NCI-H2196 treated with DMSO at 0.1 percent for 48 hours (cell line): ENCODE measurements around the gene SLC17A9.
"Not testable (repeated sequence)": the region's sequence is repeated elsewhere in the genome, so short reads cannot be mapped to it uniquely, and the experiment has no call there.

Experiments used
- DNase-seq: peaks from one replicate; lab custom pipeline; 2025; ENCODE audit not compliant: unreplicated experiment; lab: John Stamatoyannopoulos, UW

The SLC17A9 gene

GRCh38 chr20:62918831-62919230 is 33.7 kb upstream of the SLC17A9 start:
- DNase-seq: no peak

- no peak for DNase-seq
Measured at GRCh38 chr20:62920039-62920645, 32.4 kb upstream of the SLC17A9 start.

GRCh38 chr20:62921119-62921687 is 31.3 kb upstream of the SLC17A9 start:
- DNase-seq: peak; percentile 36

GRCh38 chr20:62922451-62922921 is 30.0 kb upstream of the SLC17A9 start:
- DNase-seq: no peak

GRCh38 chr20:62923059-62923668 is 29.3 kb upstream of the SLC17A9 start:
- DNase-seq: not testable (repeated sequence)

GRCh38 chr20:62923669-62924441 is 28.7 kb upstream of the SLC17A9 start:
- no peak for DNase-seq

GRCh38 chr20:62924442-62925075 is 27.9 kb upstream of the SLC17A9 start:
- no peak for DNase-seq

- DNase-seq: no peak
Measured at GRCh38 chr20:62925076-62925419, 27.5 kb upstream of the SLC17A9 start.

- no peak for DNase-seq
Measured at GRCh38 chr20:62925420-62926228, 26.9 kb upstream of the SLC17A9 start.

GRCh38 chr20:62926229-62927127 is 26.0 kb upstream of the SLC17A9 start, which contains the start of gene DIDO1:
Gene DIDO1, minus strand, starts transcription at chr20:62926505.
- DNase-seq: peak; percentile 83

GRCh38 chr20:62927128-62927705 is 25.3 kb upstream of the SLC17A9 start:
- DNase-seq: no peak

GRCh38 chr20:62928246-62928939 is 24.1 kb upstream of the SLC17A9 start:
- no peak for DNase-seq

- DNase-seq: no peak
Measured at GRCh38 chr20:62929051-62929538, 23.4 kb upstream of the SLC17A9 start.

GRCh38 chr20:62931464-62931863 is 21.0 kb upstream of the SLC17A9 start:
- DNase-seq: no peak

- no peak for DNase-seq
Measured at GRCh38 chr20:62933966-62934365, 18.5 kb upstream of the SLC17A9 start.

- no peak for DNase-seq
Measured at GRCh38 chr20:62935204-62935967, 17.1 kb upstream of the SLC17A9 start.

- DNase-seq: no peak
Measured at GRCh38 chr20:62935968-62936585, 16.4 kb upstream of the SLC17A9 start.
